ENCODE data around the gene AMBRA1. TPM values are rescaled to one million over a fixed set of nuclear protein-coding genes. Genes with fewer than 3 reads are reported as not detected.

Gene AMBRA1
- polyA plus RNA-seq, 1 donor from 2014 or later: 34.5 TPM

- peaks cover 14% of the 10 kb centered on the region for H3K79me2 ChIP-seq (replicated peaks; ENCODE audit: insufficient read depth, low read length)
- TF ChIP-seq RAD21 (conservative IDR thresholded peaks at IDR 0.05) (no peak), EZH2 (IDR thresholded peaks at IDR 0.05; ENCODE audit: borderline replicate concordance, insufficient read depth, low read length, poor library complexity, severe bottlenecking) (no peak), POLR2AphosphoS5 (IDR thresholded peaks at IDR 0.05) (no peak), SMC3 (conservative IDR thresholded peaks at IDR 0.05; ENCODE audit: poor library complexity) (no peak), EP300 (conservative IDR thresholded peaks at IDR 0.05; ENCODE audit: poor library complexity, severe bottlenecking) (no peak), MXI1 (conservative IDR thresholded peaks at IDR 0.05; ENCODE audit: poor library complexity, severe bottlenecking) (no peak), TAF1 (IDR thresholded peaks at IDR 0.05; ENCODE audit: low read depth) (no peak)
- TF ChIP-seq, protein P1, sequence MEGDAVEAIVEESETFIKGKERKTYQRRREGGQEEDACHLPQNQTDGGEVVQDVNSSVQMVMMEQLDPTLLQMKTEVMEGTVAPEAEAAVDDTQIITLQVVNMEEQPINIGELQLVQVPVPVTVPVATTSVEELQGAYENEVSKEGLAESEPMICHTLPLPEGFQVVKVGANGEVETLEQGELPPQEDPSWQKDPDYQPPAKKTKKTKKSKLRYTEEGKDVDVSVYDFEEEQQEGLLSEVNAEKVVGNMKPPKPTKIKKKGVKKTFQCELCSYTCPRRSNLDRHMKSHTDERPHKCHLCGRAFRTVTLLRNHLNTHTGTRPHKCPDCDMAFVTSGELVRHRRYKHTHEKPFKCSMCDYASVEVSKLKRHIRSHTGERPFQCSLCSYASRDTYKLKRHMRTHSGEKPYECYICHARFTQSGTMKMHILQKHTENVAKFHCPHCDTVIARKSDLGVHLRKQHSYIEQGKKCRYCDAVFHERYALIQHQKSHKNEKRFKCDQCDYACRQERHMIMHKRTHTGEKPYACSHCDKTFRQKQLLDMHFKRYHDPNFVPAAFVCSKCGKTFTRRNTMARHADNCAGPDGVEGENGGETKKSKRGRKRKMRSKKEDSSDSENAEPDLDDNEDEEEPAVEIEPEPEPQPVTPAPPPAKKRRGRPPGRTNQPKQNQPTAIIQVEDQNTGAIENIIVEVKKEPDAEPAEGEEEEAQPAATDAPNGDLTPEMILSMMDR (IDR thresholded peaks at IDR 0.05; ENCODE audit: poor library complexity, severe bottlenecking): no peak
- TF ChIP-seq, protein P2, sequence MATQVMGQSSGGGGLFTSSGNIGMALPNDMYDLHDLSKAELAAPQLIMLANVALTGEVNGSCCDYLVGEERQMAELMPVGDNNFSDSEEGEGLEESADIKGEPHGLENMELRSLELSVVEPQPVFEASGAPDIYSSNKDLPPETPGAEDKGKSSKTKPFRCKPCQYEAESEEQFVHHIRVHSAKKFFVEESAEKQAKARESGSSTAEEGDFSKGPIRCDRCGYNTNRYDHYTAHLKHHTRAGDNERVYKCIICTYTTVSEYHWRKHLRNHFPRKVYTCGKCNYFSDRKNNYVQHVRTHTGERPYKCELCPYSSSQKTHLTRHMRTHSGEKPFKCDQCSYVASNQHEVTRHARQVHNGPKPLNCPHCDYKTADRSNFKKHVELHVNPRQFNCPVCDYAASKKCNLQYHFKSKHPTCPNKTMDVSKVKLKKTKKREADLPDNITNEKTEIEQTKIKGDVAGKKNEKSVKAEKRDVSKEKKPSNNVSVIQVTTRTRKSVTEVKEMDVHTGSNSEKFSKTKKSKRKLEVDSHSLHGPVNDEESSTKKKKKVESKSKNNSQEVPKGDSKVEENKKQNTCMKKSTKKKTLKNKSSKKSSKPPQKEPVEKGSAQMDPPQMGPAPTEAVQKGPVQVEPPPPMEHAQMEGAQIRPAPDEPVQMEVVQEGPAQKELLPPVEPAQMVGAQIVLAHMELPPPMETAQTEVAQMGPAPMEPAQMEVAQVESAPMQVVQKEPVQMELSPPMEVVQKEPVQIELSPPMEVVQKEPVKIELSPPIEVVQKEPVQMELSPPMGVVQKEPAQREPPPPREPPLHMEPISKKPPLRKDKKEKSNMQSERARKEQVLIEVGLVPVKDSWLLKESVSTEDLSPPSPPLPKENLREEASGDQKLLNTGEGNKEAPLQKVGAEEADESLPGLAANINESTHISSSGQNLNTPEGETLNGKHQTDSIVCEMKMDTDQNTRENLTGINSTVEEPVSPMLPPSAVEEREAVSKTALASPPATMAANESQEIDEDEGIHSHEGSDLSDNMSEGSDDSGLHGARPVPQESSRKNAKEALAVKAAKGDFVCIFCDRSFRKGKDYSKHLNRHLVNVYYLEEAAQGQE (IDR thresholded peaks at IDR 0.05; ENCODE audit: borderline replicate concordance): no peak
- no peaks in the 10 kb centered on the region for H4K20me1 ChIP-seq (ENCODE audit: insufficient read depth)
Measured at GRCh38 chr11:46551261-46551660, 42.6 kb downstream of the AMBRA1 start.

DNA sequence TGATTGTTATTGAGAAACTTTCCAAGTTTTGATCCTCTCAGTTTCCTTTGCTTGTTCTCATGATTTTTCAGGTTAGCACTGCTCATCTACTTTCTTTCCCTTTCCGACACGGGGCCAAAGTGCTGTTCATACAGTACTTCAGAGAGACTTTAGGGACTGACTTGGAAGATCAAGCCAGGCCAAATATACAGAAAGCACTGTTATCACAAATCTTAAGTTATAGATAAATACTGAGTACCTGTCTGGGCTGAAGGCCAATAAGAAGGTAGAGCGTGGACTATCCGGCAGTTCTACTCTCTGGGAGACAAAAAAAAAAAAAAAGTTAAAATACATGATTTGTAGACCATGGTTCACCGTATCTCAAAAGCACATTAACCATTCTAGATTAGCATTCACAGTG is 46.2 kb downstream of the AMBRA1 start:
- H3K4me2 ChIP-seq (ENCODE audit: low read length): no peak overlapping the region
- TF ChIP-seq POLR2AphosphoS5 (IDR thresholded peaks at IDR 0.05): no peak
- TF ChIP-seq, protein P2 (IDR thresholded peaks at IDR 0.05; ENCODE audit: borderline replicate concordance): no peak
- no peak overlapping the region for H2AFZ ChIP-seq (ENCODE audit: low read depth, low read length)
- H3K36me3 ChIP-seq (ENCODE audit: insufficient read depth, low read length): no peaks in the 10 kb centered on the region
- H3K79me2 ChIP-seq (replicated peaks; ENCODE audit: insufficient read depth, low read length): peaks cover 3% of the 10 kb centered on the region
- no peaks in the 10 kb centered on the region for H3K9me3 ChIP-seq (ENCODE audit: low read length)
- H4K20me1 ChIP-seq (ENCODE audit: insufficient read depth): no peaks in the 10 kb centered on the region
- H3K4me3 ChIP-seq (ENCODE audit: low read length): no peak overlapping the region
- no peaks in the 10 kb centered on the region for H3K9me2 ChIP-seq (ENCODE audit: insufficient read depth, low read length)
- no peak overlapping the region for H3K27ac ChIP-seq (ENCODE audit: low read length)
- no peaks in the 10 kb centered on the region for H3F3A ChIP-seq (ENCODE audit: insufficient read depth, low read length, poor library complexity, severe bottlenecking)
- no peak overlapping the region for H3K9ac ChIP-seq (ENCODE audit: low read length)
- H3K27me3 ChIP-seq (ENCODE audit: insufficient read depth, low read depth, low read length): no peaks in the 10 kb centered on the region

More at GRCh38 chr11:46551261-46551660, 42.6 kb downstream of the AMBRA1 start:
- Histone ChIP-seq H3K9me2 (ENCODE audit: insufficient read depth, low read length) (no peaks in the 10 kb centered on the region), H3K27me3 (ENCODE audit: insufficient read depth, low read depth, low read length) (no peaks in the 10 kb centered on the region), H3K4me3 (ENCODE audit: low read length) (no peak overlapping the region), H3K27ac (ENCODE audit: low read length) (no peak overlapping the region), H3K36me3 (ENCODE audit: insufficient read depth, low read length) (no peaks in the 10 kb centered on the region), H3K9me3 (ENCODE audit: low read length) (no peaks in the 10 kb centered on the region), H3K9ac (ENCODE audit: low read length) (no peak overlapping the region), H3F3A (ENCODE audit: insufficient read depth, low read length, poor library complexity, severe bottlenecking) (no peaks in the 10 kb centered on the region), H3K4me2 (ENCODE audit: low read length) (no peak overlapping the region), H2AFZ (ENCODE audit: low read depth, low read length) (no peak overlapping the region)

Measured in neural cell (in vitro differentiated cells).